Left ventricle myocardium inferior (tissue), 1 donor: Measurements from ENCODE around the gene FRAS1. TPM values are rescaled to one million over a fixed set of nuclear protein-coding genes. Genes with fewer than 3 reads are reported as not detected.

Source experiments
- DNase-seq: peaks from one replicate; pipeline ENCODE4 v3.0.0-alpha.2; 2020
- H3K27ac ChIP-seq: fragments of 200-600 bp; replicated peaks from 2 replicates; pipeline ENCODE4 v1.8.0; 2021
- H3K27me3 ChIP-seq: fragments of 200-600 bp; 2 replicates; pipeline ENCODE4 v1.8.0; 2021; ENCODE audit warnings: low read depth
- H3K36me3 ChIP-seq: fragments of 200-600 bp; 2 replicates; pipeline ENCODE4 v1.8.0; 2021
- H3K4me1 ChIP-seq: fragments of 200-600 bp; 2 replicates; pipeline ENCODE4 v1.8.0; 2021
- H3K4me3 ChIP-seq: fragments of 200-600 bp; 2 replicates; pipeline ENCODE4 v1.8.0; 2021; ENCODE audit warnings: mild to moderate bottlenecking, moderate library complexity
- H3K9me3 ChIP-seq: fragments of 200-600 bp; replicated peaks from 2 replicates; pipeline ENCODE4 v1.8.0; 2021
- intact Hi-C: fragments of 100-400 bp; cut with micrococcal nuclease; formaldehyde crosslinking; loops from one replicate; pipeline ENCODE4 v1.11.0; 2022
- total RNA-seq: library from RNA; stranded (reverse); fragmentation: NEBNext Ultra II Directional; extraction: Animal tissue kit (Norgen Biotek cat#: 25700); gene quantifications from one replicate; pipeline ENCODE4 v1.2.1, GENCODE V29; 2021
- TF ChIP-seq, protein P1 (sequence below): fragments of 200-600 bp; IDR thresholded peaks from 2 replicates; pipeline ENCODE4 v1.8.0; 2021; ENCODE audit warnings: antibody characterized with exemption, mild to moderate bottlenecking, borderline replicate concordance
- donor health status: DM: no; HTN: yes; CAD: no; lungs with severe emphysema.

FRAS1 gene
- total RNA-seq, 1 donor from 2014 or later = 1.4 TPM

DNA sequence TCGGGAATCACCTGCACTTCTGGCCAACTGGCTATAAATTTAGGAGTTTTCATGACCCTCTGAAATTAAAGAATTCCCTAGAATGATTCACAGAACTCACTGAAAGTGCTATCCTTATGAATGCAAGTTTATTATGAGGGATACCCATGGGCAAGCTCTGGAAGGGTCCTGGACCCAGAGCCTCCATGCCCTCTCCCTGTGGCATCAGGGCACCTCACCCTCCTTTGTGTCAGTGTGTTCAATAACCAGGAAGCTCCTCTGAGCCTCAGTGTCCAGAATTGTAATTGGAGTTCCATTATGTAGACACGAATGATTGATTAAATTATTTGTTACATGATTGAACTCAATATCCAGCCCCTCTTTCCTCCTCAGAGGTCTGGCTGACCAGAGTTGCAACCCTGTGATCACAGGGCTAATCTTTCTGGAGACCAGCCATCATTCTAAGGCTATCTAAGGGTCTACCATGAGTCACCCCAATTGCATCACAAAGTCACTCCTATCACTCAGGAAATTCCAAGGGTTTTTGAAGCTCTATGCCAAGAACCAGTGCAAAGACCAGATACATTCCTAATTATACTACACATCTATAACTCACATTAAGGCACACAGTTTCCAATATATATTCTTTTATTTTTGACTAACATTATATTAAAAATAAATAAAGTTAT, 503.3 kb downstream of the FRAS1 start:
- TF ChIP-seq, protein P1, sequence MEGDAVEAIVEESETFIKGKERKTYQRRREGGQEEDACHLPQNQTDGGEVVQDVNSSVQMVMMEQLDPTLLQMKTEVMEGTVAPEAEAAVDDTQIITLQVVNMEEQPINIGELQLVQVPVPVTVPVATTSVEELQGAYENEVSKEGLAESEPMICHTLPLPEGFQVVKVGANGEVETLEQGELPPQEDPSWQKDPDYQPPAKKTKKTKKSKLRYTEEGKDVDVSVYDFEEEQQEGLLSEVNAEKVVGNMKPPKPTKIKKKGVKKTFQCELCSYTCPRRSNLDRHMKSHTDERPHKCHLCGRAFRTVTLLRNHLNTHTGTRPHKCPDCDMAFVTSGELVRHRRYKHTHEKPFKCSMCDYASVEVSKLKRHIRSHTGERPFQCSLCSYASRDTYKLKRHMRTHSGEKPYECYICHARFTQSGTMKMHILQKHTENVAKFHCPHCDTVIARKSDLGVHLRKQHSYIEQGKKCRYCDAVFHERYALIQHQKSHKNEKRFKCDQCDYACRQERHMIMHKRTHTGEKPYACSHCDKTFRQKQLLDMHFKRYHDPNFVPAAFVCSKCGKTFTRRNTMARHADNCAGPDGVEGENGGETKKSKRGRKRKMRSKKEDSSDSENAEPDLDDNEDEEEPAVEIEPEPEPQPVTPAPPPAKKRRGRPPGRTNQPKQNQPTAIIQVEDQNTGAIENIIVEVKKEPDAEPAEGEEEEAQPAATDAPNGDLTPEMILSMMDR = no peak
- Histone ChIP-seq H3K36me3 (no peaks in the 10 kb centered on the region), H3K4me1 (peaks cover 65% of the 10 kb centered on the region), H3K27ac (peak overlapping the region; percentile 77), H3K27me3 (no peaks in the 10 kb centered on the region), H3K4me3 (no peak overlapping the region), H3K9me3 (no peaks in the 10 kb centered on the region)
- intact Hi-C loops = no loop called here
- no peak for DNase-seq

DNA sequence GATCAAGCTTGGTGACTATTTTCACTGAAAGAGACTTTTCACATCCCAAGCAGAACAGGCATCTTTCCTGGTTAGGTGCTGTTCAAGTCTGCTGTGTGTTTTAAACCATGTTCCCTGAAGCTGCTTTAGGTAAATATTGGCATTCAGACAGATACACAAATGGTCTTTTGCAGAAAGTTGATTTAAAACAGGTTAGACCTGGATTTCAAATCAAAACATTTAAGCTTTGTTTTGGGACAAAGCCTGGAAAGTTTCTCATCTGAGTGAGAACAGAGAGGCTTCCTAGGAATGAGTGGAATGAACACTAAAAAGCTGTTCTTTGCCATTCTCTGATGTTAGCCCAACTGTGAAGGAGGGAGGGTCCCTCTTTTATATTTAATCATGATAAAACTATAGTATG, 504.6 kb downstream of the FRAS1 start:
- H3K4me1 ChIP-seq = peaks cover 71% of the 10 kb centered on the region
- TF ChIP-seq, protein P1 = no peak
- no peak overlapping the region for H3K4me3 ChIP-seq
- peak overlapping the region; percentile 63 for H3K27ac ChIP-seq
- H3K9me3 ChIP-seq = no peaks in the 10 kb centered on the region
- DNase-seq = no peak
- intact Hi-C loops = no loop called here
- no peaks in the 10 kb centered on the region for H3K36me3 ChIP-seq
- H3K27me3 ChIP-seq = no peaks in the 10 kb centered on the region

DNA sequence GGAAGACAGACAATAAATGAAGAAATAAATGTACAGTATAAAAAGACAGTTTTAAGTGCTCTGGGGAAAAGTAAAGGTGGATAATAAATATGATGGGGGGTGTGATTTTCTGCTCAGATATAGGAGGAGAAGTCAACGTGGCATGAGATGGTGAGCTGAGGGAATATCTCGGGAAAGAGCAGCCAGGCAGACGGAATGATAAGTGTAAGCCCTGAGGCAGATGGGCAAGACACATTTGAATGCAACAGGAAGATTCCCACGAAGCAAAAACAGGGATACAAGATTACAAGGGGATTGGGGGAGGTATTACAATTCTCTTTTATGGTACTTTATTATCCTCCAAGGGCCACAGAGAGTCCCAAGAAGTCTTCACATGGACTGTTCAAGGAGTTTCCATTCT, 505.6 kb downstream of the FRAS1 start:
- TF ChIP-seq, protein P1 = no peak
- peak overlapping the region; percentile 63 for H3K27ac ChIP-seq
- H3K4me3 ChIP-seq = no peak overlapping the region
- H3K9me3 ChIP-seq = no peaks in the 10 kb centered on the region
- intact Hi-C loops = no loop called here
- no peaks in the 10 kb centered on the region for H3K27me3 ChIP-seq
- H3K36me3 ChIP-seq = no peaks in the 10 kb centered on the region
- no peak for DNase-seq
- H3K4me1 ChIP-seq = peaks cover 75% of the 10 kb centered on the region

DNA sequence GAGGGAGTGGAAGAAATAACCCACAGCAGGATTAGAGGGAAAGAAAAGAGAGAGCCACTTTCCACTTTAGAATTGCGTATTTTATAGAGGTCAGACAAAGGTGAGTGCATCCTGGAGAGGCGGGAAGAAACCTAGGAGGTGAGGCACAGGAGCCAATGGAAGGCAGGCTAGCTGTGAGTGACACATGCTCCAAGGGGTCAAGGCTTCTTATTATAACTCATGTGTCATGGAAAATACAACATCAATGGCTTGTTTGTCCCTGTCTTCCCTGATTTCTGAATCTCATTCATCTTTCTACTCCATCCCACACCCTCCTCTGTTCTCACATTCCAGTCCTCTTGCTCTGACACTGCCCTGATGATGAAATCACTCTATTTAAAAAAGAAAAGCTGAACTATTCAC, 508.8 kb downstream of the FRAS1 start:
- H3K9me3 ChIP-seq = no peaks in the 10 kb centered on the region
- H3K36me3 ChIP-seq = no peaks in the 10 kb centered on the region
- H3K27ac ChIP-seq = peak overlapping the region; percentile 82
- no peak for DNase-seq
- peaks cover 88% of the 10 kb centered on the region for H3K4me1 ChIP-seq
- TF ChIP-seq, protein P1 = no peak
- no peak overlapping the region for H3K4me3 ChIP-seq
- H3K27me3 ChIP-seq = no peaks in the 10 kb centered on the region
- intact Hi-C loops = no loop called here

DNA sequence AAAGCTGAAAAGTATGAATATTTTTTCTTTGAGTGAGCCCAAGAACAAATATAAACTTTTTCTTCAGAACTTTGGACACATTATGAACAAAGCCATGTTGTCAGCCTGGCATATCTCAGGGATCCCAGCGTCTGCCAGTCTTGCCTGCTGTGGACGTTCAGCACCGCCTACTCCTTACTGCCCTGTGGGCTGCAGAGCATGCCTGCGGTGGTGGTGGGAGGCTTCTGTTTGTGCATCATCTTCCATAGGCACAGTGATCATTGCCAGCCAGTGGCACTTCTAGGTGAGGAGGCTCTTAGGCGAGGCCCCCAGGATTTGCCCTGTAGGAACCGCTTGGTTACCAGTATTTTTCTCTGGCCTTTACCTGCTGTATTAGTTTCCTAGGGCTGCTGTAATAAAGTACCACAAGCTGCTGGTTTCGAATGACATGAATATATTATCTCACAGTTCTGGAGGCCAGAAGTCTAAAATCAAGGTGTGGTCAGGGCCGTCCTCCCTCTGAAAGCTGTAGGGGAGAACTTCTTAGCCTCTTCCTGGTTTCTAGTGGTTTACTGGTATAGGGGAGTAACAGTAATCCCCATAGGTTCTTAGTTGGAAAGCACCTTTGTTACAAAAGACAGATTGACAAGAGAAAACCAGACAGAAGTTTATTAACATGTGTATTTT, 509.8 kb downstream of the FRAS1 start:
- Histone ChIP-seq H3K27me3 (no peaks in the 10 kb centered on the region), H3K9me3 (no peaks in the 10 kb centered on the region), H3K27ac (peak overlapping the region; percentile 82), H3K36me3 (no peaks in the 10 kb centered on the region), H3K4me1 (peaks cover 81% of the 10 kb centered on the region), H3K4me3 (no peak overlapping the region)
- intact Hi-C loops = no loop called here
- TF ChIP-seq, protein P1 = no peak
- no peak for DNase-seq
